HEK293T (cell line): ENCODE data around the gene TOMM40L.

ENCODE experiments used
- CTCF ChIA-PET: fragments of 350-600 bp; formaldehyde crosslinking; extraction: SDS; loops from one replicate; lab custom pipeline; 2021; ENCODE audit warnings: antibody characterized with exemption, inconsistent platforms; lab: Yijun Ruan, JAX
- POLR2A ChIA-PET: fragments of 350-600 bp; formaldehyde crosslinking; extraction: SDS; loops from one replicate; lab custom pipeline; 2020; ENCODE audit warnings: antibody characterized with exemption, inconsistent platforms; lab: Yijun Ruan, JAX
- DNase-seq: peaks from one replicate; pipeline ENCODE4 v3.0.0; 2012; ENCODE audit warnings: mixed read lengths; ENCODE audit errors: extremely low spot score
- ARNT ChIP-seq: fragments of 450-650 bp; IDR thresholded peaks from 2 replicates; pipeline ENCODE4 v1.6.1; 2017; ENCODE audit warnings: mild to moderate bottlenecking
- BHLHE40 ChIP-seq: fragments of 450-650 bp; IDR thresholded peaks from 2 replicates; pipeline ENCODE4 v1.6.1; 2016; ENCODE audit warnings: mild to moderate bottlenecking, moderate library complexity, borderline replicate concordance
- CTBP1 ChIP-seq: fragments of 450-650 bp; IDR thresholded peaks from 2 replicates; pipeline ENCODE4 v1.6.1; 2016; ENCODE audit warnings: borderline replicate concordance
- ELF4 ChIP-seq: fragments of 450-650 bp; IDR thresholded peaks from 2 replicates; pipeline ENCODE4 v1.6.1; 2017; ENCODE audit warnings: antibody characterized with exemption
- FOXA1 ChIP-seq: fragments of 450-650 bp; IDR thresholded peaks from 2 replicates; pipeline ENCODE4 v1.6.1; 2016; ENCODE audit warnings: mild to moderate bottlenecking
- FOXK2 ChIP-seq: fragments of 450-650 bp; IDR thresholded peaks from 2 replicates; pipeline ENCODE4 v1.6.1; 2016; ENCODE audit warnings: mild to moderate bottlenecking
- FOXM1 ChIP-seq: fragments of 450-650 bp; IDR thresholded peaks from 2 replicates; pipeline ENCODE4 v1.6.1; 2017; ENCODE audit warnings: mild to moderate bottlenecking, borderline replicate concordance
- HDGF ChIP-seq: fragments of 450-650 bp; IDR thresholded peaks from 2 replicates; pipeline ENCODE4 v1.6.1; 2017; ENCODE audit warnings: antibody characterized with exemption, borderline replicate concordance
- L3MBTL2 ChIP-seq: fragments of 450-650 bp; conservative IDR thresholded peaks from 2 replicates; pipeline ENCODE4 v1.6.1; 2016; ENCODE audit warnings: mild to moderate bottlenecking
- LEF1 ChIP-seq: fragments of 450-650 bp; IDR thresholded peaks from 2 replicates; pipeline ENCODE4 v1.6.1; 2017; ENCODE audit warnings: mild to moderate bottlenecking, borderline replicate concordance
- NFRKB ChIP-seq: fragments of 450-650 bp; IDR thresholded peaks from 2 replicates; pipeline ENCODE4 v1.6.1; 2016; ENCODE audit warnings: mild to moderate bottlenecking, moderate library complexity
- PKNOX1 ChIP-seq: fragments of 450-650 bp; IDR thresholded peaks from 2 replicates; pipeline ENCODE4 v1.6.1; 2016
- SP1 ChIP-seq: fragments of 450-650 bp; IDR thresholded peaks from 2 replicates; pipeline ENCODE4 v1.6.1; 2017
- SUZ12 ChIP-seq: fragments of 450-650 bp; IDR thresholded peaks from 2 replicates; pipeline ENCODE4 v1.6.1; 2016; ENCODE audit warnings: mild to moderate bottlenecking
- TARDBP ChIP-seq: fragments of 450-650 bp; IDR thresholded peaks from 2 replicates; pipeline ENCODE4 v1.6.1; 2016
- ZNF384 ChIP-seq: fragments of 450-650 bp; IDR thresholded peaks from 2 replicates; pipeline ENCODE4 v1.6.1; 2016

Gene TOMM40L

GRCh38 chr1:161266836-161267235 is 41.0 kb downstream of the TOMM40L start:
- TF ChIP-seq L3MBTL2 (no peak), ZNF384 (no peak), SUZ12 (no peak), BHLHE40 (no peak), PKNOX1 (no peak), NFRKB (no peak), CTBP1 (no peak), FOXA1 (no peak), SP1 (no peak), TARDBP (no peak)
- POLR2A ChIA-PET, result no interaction called here
- no peak for DNase-seq
- CTCF ChIA-PET, result interaction anchor here (0.7 to 1.2 kb wide), 2 partner anchors 24 to 41 kb away, joined by 3 to 4 read pairs; partner anchors contain the start of gene TOMM40L

DNA sequence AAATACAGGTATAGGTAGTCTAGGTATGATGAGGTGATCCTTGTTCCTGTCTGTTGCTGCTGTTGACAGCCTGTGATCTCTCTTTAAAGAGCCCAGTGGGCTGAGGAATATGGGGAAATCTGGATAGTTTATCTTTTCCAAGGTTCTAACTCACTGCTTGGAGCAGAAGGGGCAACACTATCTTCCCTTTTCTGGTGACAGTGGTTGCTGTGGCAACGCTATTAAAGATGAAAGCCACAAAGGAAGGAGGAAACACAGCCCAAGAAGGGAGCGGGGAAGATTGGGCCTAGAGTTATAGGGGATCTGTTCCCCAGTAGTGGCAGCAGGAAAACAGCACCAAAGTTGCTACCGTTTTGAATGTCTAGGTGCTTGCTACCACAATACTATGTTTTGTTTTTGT is 41.5 kb downstream of the TOMM40L start:
- no peak for DNase-seq
- CTCF ChIA-PET, result interaction anchor here (1.2 kb wide), 1 partner anchor 42 kb away, joined by 4 read pairs; the partner anchor contains the start of gene TOMM40L

GRCh38 chr1:161273402-161273801 is 47.5 kb downstream of the TOMM40L start:
- CTCF ChIA-PET, result interaction anchor here (1.1 kb wide), 2 partner anchors 25 to 47 kb away, joined by 3 to 4 read pairs; no protein-coding TSS in a partner anchor
- TF ChIP-seq SP1 (no peak), ARNT (no peak)
- no peak for DNase-seq
- POLR2A ChIA-PET, result interaction anchor here (1.5 kb wide), 1 partner anchor 40 kb away, joined by 3 read pairs; the partner anchor contains the start of gene SDHC

More for the DNA sequence above, 41.5 kb downstream of the TOMM40L start:
- POLR2A ChIA-PET, result no interaction called here
- TF ChIP-seq HDGF (no peak), FOXK2 (no peak), TARDBP (no peak), L3MBTL2 (no peak), PKNOX1 (no peak)

- no peak for TF ChIP-seq SUZ12
- no peak for TF ChIP-seq SP1
- no peak for TF ChIP-seq TARDBP
- no peak for TF ChIP-seq FOXM1
- no peak for TF ChIP-seq LEF1
- TF ChIP-seq CTBP1, result no peak
- TF ChIP-seq FOXA1, result no peak
- TF ChIP-seq ELF4, result no peak
- TF ChIP-seq ZNF384, result no peak
- TF ChIP-seq L3MBTL2, result no peak
- TF ChIP-seq NFRKB, result no peak
- TF ChIP-seq BHLHE40, result no peak
- TF ChIP-seq HDGF, result no peak
- TF ChIP-seq FOXK2, result no peak
- no peak for TF ChIP-seq ARNT
- no peak for TF ChIP-seq PKNOX1
- CTCF ChIA-PET, result interaction anchor here (0.6 to 1.1 kb wide), 2 partner anchors 48 to 109 kb away, joined by 3 to 4 read pairs; partner anchors contain the start of gene PPOX
- no peak for DNase-seq
- POLR2A ChIA-PET, result interaction anchor here (1.5 kb wide), 1 partner anchor 39 kb away, joined by 3 read pairs; the partner anchor contains the start of gene SDHC
Observed at GRCh38 chr1:161274874-161275273, 49.0 kb downstream of the TOMM40L start.
